ENCODE measurements around the gene LRRTM4.
"Not testable (repeated sequence)": the region's sequence is repeated elsewhere in the genome, so short reads cannot be mapped to it uniquely, and the experiment has no call there.

Gene LRRTM4

GRCh38 chr2:77086051-77086450, 436.1 kb downstream of the LRRTM4 start:
- no peak for DNase-seq (ENCODE audit: low read depth, low spot score)

GRCh38 chr2:77085561-77085960, 436.6 kb downstream of the LRRTM4 start:
- DNase-seq (ENCODE audit: low read depth, low spot score) = no peak

- no peak for DNase-seq (ENCODE audit: low read depth, low spot score)
Observed at GRCh38 chr2:77081597-77081996, 440.6 kb downstream of the LRRTM4 start.

GRCh38 chr2:77064324-77064723, 457.9 kb downstream of the LRRTM4 start:
- DNase-seq (ENCODE audit: low read depth, low spot score) = no peak

- DNase-seq (ENCODE audit: low read depth, low spot score) = no peak
Observed at GRCh38 chr2:77054938-77055337, 467.2 kb downstream of the LRRTM4 start.

GRCh38 chr2:77046339-77046738, 475.8 kb downstream of the LRRTM4 start:
- no peak for DNase-seq (ENCODE audit: low read depth, low spot score)

- not testable (repeated sequence) for DNase-seq (ENCODE audit: low read depth, low spot score)
Observed at GRCh38 chr2:77045456-77045855, 476.7 kb downstream of the LRRTM4 start.

- DNase-seq (ENCODE audit: low read depth, low spot score) = no peak
Observed at GRCh38 chr2:77034445-77034844, 487.7 kb downstream of the LRRTM4 start.

- not testable (repeated sequence) for DNase-seq (ENCODE audit: low read depth, low spot score)
Observed at GRCh38 chr2:77029237-77029636, 492.9 kb downstream of the LRRTM4 start.

- no peak for DNase-seq (ENCODE audit: low read depth, low spot score)
Observed at GRCh38 chr2:77028032-77028600, 494.1 kb downstream of the LRRTM4 start.

- no peak for DNase-seq (ENCODE audit: low read depth, low spot score)
Observed at GRCh38 chr2:77025714-77026113, 496.5 kb downstream of the LRRTM4 start.

- DNase-seq (ENCODE audit: low read depth, low spot score) = no peak
Observed at GRCh38 chr2:77021161-77021560, 501.0 kb downstream of the LRRTM4 start.

GRCh38 chr2:77018219-77018618, 504.0 kb downstream of the LRRTM4 start:
- DNase-seq (ENCODE audit: low read depth, low spot score) = no peak

- no peak for DNase-seq (ENCODE audit: low read depth, low spot score)
Observed at GRCh38 chr2:77017355-77017745, 504.8 kb downstream of the LRRTM4 start.

- DNase-seq (ENCODE audit: low read depth, low spot score) = no peak
Observed at GRCh38 chr2:77016443-77017354, 505.5 kb downstream of the LRRTM4 start.

- no peak for DNase-seq (ENCODE audit: low read depth, low spot score)
Observed at GRCh38 chr2:77013953-77014352, 508.2 kb downstream of the LRRTM4 start.

- no peak for DNase-seq (ENCODE audit: low read depth, low spot score)
Observed at GRCh38 chr2:77013457-77013856, 508.7 kb downstream of the LRRTM4 start.

GRCh38 chr2:77009307-77009706, 512.9 kb downstream of the LRRTM4 start:
- no peak for DNase-seq (ENCODE audit: low read depth, low spot score)

GRCh38 chr2:77008853-77009252, 513.3 kb downstream of the LRRTM4 start:
- no peak for DNase-seq (ENCODE audit: low read depth, low spot score)

GRCh38 chr2:77007686-77008085, 514.5 kb downstream of the LRRTM4 start:
- no peak for DNase-seq (ENCODE audit: low read depth, low spot score)

GRCh38 chr2:77005522-77005921, 516.7 kb downstream of the LRRTM4 start:
- DNase-seq (ENCODE audit: low read depth, low spot score) = no peak

- DNase-seq (ENCODE audit: low read depth, low spot score) = no peak
Observed at GRCh38 chr2:77001895-77002294, 520.3 kb downstream of the LRRTM4 start.

GRCh38 chr2:76998704-76999103, 523.5 kb downstream of the LRRTM4 start:
- no peak for DNase-seq (ENCODE audit: low read depth, low spot score)

Data from brain pericyte (primary cell).